Endothelial cell of hepatic sinusoid (primary cell): ENCODE data around the gene PAGR1.

ENCODE experiments used
- in situ Hi-C: cut with HindIII; loops from 2 replicates; pipeline ENCODE4 v1.10.0; 2017; ENCODE audit warnings: low sequenced_read_pairs

The PAGR1 gene

DNA sequence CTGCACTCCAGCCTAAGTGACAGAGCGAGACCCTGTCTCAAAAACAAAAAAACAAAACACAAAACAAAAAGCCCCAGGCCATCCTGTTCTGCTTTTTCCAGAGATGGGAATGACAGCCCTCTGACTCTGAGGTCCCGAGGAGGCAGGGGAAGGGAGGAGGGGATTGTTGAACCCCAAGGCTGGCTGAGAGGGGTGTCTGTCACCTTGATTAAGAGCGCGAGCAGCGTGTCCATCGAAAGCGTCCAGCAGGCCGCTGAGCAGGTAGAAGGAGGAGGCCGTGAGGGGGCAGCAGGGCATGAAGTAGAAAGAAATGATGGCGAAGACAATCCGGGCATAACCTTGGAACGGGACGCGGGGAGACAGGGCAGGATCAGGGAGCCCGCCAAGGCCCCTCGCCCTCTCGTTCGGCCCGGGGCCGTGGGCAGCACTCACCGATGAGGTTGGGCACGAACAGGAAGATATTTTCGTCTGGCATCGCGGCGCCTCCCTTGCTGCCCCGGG, 46.5 kb downstream of the PAGR1 start:
- in situ Hi-C loops: loop anchor here (5.0 to 10.0 kb wide), 3 partner anchors 35 to 58 kb away; partner anchors contain the start of gene MAZ

DNA sequence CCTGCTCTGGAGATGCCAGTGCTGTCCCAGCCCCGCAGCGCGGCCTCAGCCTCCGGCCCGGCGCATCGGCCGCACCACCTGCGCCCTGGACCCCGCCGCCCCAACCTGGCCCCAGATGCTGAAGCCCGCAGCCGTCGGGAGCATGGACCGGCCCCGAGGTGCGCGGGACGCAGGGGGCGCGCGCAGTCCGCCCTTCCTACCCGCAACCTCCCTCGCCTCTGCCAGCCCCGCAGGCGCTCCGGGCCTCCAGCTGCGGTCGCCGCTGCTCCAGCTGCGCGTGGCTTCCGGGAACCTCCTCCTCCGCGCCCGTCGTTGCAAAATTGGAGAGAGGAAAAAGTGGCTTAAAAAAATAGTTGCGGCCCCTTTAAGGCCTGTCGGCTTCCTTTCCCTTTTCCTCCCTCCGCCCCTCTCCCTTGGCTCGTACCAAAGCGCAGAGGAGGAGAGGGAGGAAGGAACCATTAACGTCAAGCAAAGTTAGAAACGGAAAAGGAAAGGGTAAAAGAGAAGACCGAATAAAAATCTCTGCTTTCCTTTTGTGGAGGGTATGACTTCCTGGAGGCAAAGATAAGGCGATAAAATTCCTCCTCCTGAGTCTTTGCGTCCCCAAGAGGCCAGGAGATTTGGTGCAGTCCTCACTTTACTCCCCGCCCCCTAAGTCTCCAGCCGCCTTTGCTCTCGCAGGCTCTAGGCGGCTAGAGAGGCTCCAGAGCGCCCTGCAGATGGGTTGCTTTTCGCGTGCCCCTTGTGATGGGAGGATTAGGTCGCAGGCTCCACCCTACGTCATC, 47.1 kb downstream of the PAGR1 start, which contains the start of gene CDIPT:
Gene CDIPT (minus strand): TSS at position 343 of the 785 bp plus-strand sequence. CDS start 369 bp downstream, outside the sequence.
- in situ Hi-C loops: loop anchor here (5.0 to 10.0 kb wide), 3 partner anchors 36 to 58 kb away; partner anchors contain the start of gene MAZ

DNA sequence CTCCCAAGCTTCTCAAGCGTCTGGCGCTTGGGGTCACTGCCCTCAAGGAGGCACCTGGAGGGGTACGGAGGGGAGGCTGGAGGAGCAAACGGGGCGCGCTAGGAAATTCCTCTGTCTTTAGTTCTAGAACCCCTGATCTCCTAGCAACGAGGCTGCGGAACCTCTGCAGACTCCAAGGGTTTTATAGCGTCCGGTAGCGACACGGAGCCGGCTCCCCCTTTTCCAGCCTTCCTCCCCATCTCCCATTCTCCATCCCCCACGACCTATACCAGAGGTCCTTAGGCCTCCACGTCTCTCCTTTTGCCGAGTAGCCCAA, 47.7 kb downstream of the PAGR1 start:
- in situ Hi-C loops: loop anchor here (5.0 to 10.0 kb wide), 3 partner anchors 36 to 59 kb away; partner anchors contain the start of gene MAZ

DNA sequence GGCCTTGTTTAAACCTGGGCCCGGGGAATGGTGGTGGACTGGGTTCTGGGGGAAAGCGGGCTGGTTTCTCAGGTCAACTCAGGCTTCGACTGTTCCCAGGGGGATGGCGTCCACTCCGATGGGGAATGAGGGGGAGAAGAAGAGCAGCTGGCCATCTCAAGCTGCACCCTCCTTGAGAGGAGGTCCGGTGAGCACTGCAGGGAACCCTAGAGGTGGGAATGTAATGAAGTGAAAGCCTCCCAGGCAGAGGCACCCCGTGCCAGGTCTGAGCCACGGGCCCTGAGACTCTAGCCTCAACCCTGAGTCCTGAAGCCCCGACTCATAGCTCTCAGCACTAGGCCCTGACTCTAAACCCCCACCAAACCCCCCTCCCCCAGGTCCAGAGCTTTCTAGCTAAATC, 48.3 kb downstream of the PAGR1 start:
- in situ Hi-C loops: loop anchor here (5.0 to 10.0 kb wide), 3 partner anchors 37 to 59 kb away; partner anchors contain the start of gene MAZ

DNA sequence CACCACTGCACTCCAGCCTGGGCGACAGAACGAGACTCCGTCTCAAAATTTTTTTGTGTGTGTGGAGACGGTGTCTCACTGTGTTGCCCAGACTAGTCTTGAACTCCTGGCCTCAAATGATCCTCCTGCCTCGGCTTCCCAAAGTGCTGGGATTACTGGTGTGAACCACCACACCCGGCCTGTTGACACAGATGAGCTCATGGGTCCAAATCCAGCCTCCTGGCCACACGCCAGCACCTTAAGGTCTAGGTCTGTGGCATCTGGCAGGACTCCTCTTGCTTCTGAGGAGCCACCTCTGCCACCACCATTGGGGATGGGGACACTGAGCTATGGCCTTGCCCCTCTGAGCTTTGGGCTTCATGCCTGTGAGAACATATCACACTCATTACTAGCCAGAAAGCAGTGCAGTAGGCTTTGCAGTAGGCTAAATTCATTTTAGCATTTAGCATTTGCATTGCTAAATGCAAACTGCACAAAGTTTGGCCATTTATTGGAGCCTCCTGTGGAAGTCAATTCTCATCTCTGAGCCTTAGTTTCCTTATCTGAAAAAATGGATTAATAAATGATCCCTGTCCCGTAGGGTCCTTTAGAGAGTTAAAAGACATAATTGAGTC, 52.6 kb downstream of the PAGR1 start:
- in situ Hi-C loops: loop anchor here (10.0 kb wide), 1 partner anchor 64 kb away; the partner anchor contains the start of gene MAZ

DNA sequence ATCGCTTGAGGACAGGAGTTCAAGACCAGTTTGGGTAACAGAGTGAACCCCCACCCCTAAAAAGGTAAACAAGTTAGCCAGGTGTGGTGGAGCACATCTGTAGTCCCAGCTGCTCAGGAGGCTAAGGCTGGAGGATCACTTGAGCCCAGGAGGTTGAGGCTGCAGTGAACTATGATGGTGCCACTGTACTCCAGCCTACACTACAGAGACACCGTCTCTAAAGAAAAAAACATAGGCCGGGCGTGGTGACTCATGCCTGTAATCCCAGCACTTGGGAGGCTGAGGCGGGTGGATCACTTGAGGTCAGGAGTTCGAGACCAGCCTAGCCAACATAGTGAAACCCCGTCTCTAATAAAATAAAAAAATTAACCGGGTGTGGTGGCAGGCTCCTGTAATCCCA, 53.1 kb downstream of the PAGR1 start:
- in situ Hi-C loops: loop anchor here (10.0 kb wide), 1 partner anchor 64 kb away; the partner anchor contains the start of gene MAZ
